MM.1S (cell line): ENCODE measurements around the gene TCHHL1.

Experiments
- DNase-seq: peaks from one replicate; pipeline ENCODE4 v3.0.0-alpha.2; 2015
- H2AFZ ChIP-seq: fragments of 300-600 bp; sonication (generic); 2 replicates; pipeline ENCODE4 v1.6.0; 2016; ENCODE audit warnings: antibody characterized with exemption, low read length
- H3F3A ChIP-seq: fragments of 300-600 bp; sonication (generic); 2 replicates; pipeline ENCODE4 v1.6.1; 2016; ENCODE audit warnings: mild to moderate bottlenecking, antibody characterized with exemption, low read length, moderate library complexity, mixed read lengths; ENCODE audit not compliant: insufficient read depth
- H3K27ac ChIP-seq: fragments of 300-600 bp; sonication (generic); 2 replicates; pipeline ENCODE4 v1.5.1; 2016; ENCODE audit warnings: mild to moderate bottlenecking, low read length
- H3K27me3 ChIP-seq: fragments of 300-600 bp; sonication (generic); replicated peaks from 2 replicates; pipeline ENCODE4 v1.6.0; 2016; ENCODE audit warnings: low read length; ENCODE audit not compliant: insufficient read depth
- H3K36me3 ChIP-seq: fragments of 300-600 bp; sonication (generic); replicated peaks from 2 replicates; pipeline ENCODE4 v1.6.1; 2016; ENCODE audit warnings: mild to moderate bottlenecking, low read length, mixed read lengths; ENCODE audit not compliant: insufficient read depth
- H3K4me1 ChIP-seq: fragments of 300-600 bp; sonication (generic); 2 replicates; pipeline ENCODE4 v1.6.1; 2016; ENCODE audit warnings: low read length, mixed read lengths
- H3K4me2 ChIP-seq: fragments of 300-600 bp; sonication (generic); 2 replicates; pipeline ENCODE4 v1.6.0; 2016; ENCODE audit warnings: low read depth, low read length
- H3K4me3 ChIP-seq: fragments of 300-600 bp; sonication (generic); 2 replicates; pipeline ENCODE4 v1.5.1; 2016; ENCODE audit warnings: low read length, mixed read lengths
- H3K79me2 ChIP-seq: fragments of 300-600 bp; sonication (generic); 2 replicates; pipeline ENCODE4 v1.6.1; 2016; ENCODE audit warnings: mixed run types, low read length, mixed read lengths
- H3K9ac ChIP-seq: fragments of 300-600 bp; sonication (generic); 2 replicates; pipeline ENCODE4 v1.6.1; 2016; ENCODE audit warnings: low read length, mixed read lengths
- H3K9me2 ChIP-seq: fragments of 300-600 bp; sonication (generic); replicated peaks from 2 replicates; pipeline ENCODE4 v1.6.1; 2016; ENCODE audit warnings: mild to moderate bottlenecking, low read length, mixed read lengths; ENCODE audit not compliant: insufficient read depth
- H3K9me3 ChIP-seq: fragments of 300-600 bp; sonication (generic); replicated peaks from 2 replicates; pipeline ENCODE4 v1.6.1; 2016; ENCODE audit warnings: mild to moderate bottlenecking, low read length, mixed read lengths; ENCODE audit not compliant: insufficient read depth
- H4K20me1 ChIP-seq: fragments of 300-600 bp; sonication (generic); 2 replicates; pipeline ENCODE4 v1.6.1; 2016; ENCODE audit warnings: mild to moderate bottlenecking, low read length, moderate library complexity, mixed read lengths; ENCODE audit not compliant: insufficient read depth
- EZH2 ChIP-seq: fragments of 300-600 bp; sonication (generic); optimal IDR thresholded peaks from 2 replicates; pipeline ENCODE3; 2017; ENCODE audit warnings: low read depth, mild to moderate bottlenecking, antibody characterized with exemption, low read length, mixed read lengths
- EZH2phosphoT487 ChIP-seq: fragments of 300-600 bp; sonication (generic); IDR thresholded peaks from 2 replicates; pipeline ENCODE4 v1.6.1; 2018; ENCODE audit warnings: antibody characterized with exemption, low read length
- TF ChIP-seq, protein P1 (sequence below): fragments of 300-600 bp; sonication (generic); IDR thresholded peaks from 2 replicates; pipeline ENCODE4 v1.5.1; 2016; ENCODE audit warnings: antibody characterized with exemption, low read length, mixed read lengths

The TCHHL1 gene

DNA sequence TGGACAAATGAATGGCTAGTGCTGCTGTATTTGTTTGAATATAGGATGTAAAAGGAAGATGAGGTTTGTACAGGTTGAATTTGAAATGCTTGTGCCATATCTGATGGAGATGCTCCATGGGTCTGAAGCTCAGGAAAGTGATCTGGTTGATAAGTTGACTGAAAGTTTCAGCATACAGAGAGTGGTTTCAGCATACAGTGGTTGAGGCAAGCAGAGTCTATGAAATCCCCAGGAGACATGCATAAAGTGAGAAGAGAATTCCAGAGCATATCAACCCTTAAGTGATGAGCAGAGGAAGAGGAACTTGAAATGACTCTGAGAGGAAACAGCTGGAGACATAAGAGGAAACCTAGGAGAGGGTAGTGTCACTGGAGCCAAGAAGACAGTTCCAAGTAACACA is 21.7 kb downstream of the TCHHL1 start:
- Histone ChIP-seq H4K20me1 (no peaks in the 10 kb centered on the region), H3K4me2 (no peak overlapping the region), H3K4me3 (no peak overlapping the region), H3K36me3 (no peaks in the 10 kb centered on the region), H3K9me3 (no peaks in the 10 kb centered on the region), H3K27ac (no peak overlapping the region), H3K27me3 (no peaks in the 10 kb centered on the region), H3K79me2 (no peaks in the 10 kb centered on the region), H3K9me2 (no peaks in the 10 kb centered on the region), H3K9ac (no peak overlapping the region), H3F3A (no peaks in the 10 kb centered on the region), H3K4me1 (no peaks in the 10 kb centered on the region), H2AFZ (no peak overlapping the region)
- DNase-seq = no peak
- TF ChIP-seq, protein P1, sequence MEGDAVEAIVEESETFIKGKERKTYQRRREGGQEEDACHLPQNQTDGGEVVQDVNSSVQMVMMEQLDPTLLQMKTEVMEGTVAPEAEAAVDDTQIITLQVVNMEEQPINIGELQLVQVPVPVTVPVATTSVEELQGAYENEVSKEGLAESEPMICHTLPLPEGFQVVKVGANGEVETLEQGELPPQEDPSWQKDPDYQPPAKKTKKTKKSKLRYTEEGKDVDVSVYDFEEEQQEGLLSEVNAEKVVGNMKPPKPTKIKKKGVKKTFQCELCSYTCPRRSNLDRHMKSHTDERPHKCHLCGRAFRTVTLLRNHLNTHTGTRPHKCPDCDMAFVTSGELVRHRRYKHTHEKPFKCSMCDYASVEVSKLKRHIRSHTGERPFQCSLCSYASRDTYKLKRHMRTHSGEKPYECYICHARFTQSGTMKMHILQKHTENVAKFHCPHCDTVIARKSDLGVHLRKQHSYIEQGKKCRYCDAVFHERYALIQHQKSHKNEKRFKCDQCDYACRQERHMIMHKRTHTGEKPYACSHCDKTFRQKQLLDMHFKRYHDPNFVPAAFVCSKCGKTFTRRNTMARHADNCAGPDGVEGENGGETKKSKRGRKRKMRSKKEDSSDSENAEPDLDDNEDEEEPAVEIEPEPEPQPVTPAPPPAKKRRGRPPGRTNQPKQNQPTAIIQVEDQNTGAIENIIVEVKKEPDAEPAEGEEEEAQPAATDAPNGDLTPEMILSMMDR = no peak
- TF ChIP-seq EZH2phosphoT487 (no peak), EZH2 (no peak)

GRCh38 chr1:152061952-152062351 is 26.9 kb downstream of the TCHHL1 start:
- H3K27me3 ChIP-seq = no peaks in the 10 kb centered on the region
- TF ChIP-seq, protein P1 = no peak
- no peak for TF ChIP-seq EZH2phosphoT487
- TF ChIP-seq EZH2 = no peak
- H3K4me2 ChIP-seq = no peak overlapping the region

DNA sequence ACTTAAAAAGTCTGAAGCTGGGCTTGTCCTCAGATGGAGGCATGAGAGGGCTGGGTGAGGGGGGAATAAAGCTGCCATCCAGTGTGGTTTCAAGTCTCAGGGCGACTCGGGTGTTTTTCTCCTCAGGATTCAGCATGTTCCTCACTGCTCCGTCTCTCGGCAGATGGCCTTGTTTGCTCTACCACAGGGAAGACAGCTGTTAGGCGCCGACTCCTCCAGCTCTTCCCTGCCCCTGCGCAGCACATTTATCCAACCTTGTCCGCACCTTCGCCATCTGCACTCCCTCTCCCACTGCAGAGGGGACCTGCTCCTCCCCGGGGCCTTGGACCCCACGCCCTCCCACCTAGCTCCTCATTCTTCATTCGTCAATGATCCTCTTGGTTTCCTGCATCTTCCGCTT is 35.5 kb downstream of the TCHHL1 start:
- Histone ChIP-seq H3K4me1 (0 out of 2 replicates have a peak, but pooled peaks cover 5% of the 10 kb centered on the region), H3K79me2 (no peaks in the 10 kb centered on the region), H3K27ac (no peak overlapping the region), H3K9ac (no peak overlapping the region), H3K9me3 (no peaks in the 10 kb centered on the region), H3K36me3 (no peaks in the 10 kb centered on the region), H3K9me2 (no peaks in the 10 kb centered on the region), H3K4me3 (no peak overlapping the region), H3K27me3 (no peaks in the 10 kb centered on the region), H3F3A (peaks cover 6% of the 10 kb centered on the region), H3K4me2 (no peak overlapping the region), H2AFZ (no peak overlapping the region), H4K20me1 (no peaks in the 10 kb centered on the region)
- TF ChIP-seq EZH2 (no peak), EZH2phosphoT487 (no peak)
- TF ChIP-seq, protein P1 = no peak
- DNase-seq = no peak

More at GRCh38 chr1:152061952-152062351, 26.9 kb downstream of the TCHHL1 start:
- H4K20me1 ChIP-seq = no peaks in the 10 kb centered on the region
- no peak overlapping the region for H3K4me3 ChIP-seq
- H3K79me2 ChIP-seq = no peaks in the 10 kb centered on the region
- no peaks in the 10 kb centered on the region for H3F3A ChIP-seq
- DNase-seq = no peak
- H3K9me2 ChIP-seq = no peaks in the 10 kb centered on the region
- no peaks in the 10 kb centered on the region for H3K4me1 ChIP-seq
- H3K27ac ChIP-seq = no peak overlapping the region
- H3K9ac ChIP-seq = no peak overlapping the region
- no peak overlapping the region for H2AFZ ChIP-seq
- H3K9me3 ChIP-seq = no peaks in the 10 kb centered on the region
- no peaks in the 10 kb centered on the region for H3K36me3 ChIP-seq
